IMR-90 (cell line): ENCODE results near the gene IQCK. TPM values are rescaled to one million over a fixed set of nuclear protein-coding genes. Genes with fewer than 3 reads are reported as not detected.
"Not testable (repeated sequence)": the region's sequence is repeated elsewhere in the genome, so short reads cannot be mapped to it uniquely, and the experiment has no call there.

Source experiments
- ATAC-seq: fragments of 200-7000 bp; cut with Tn5 transposase; 2 replicates; pipeline ENCODE4 v1.9.1; 2020; ENCODE audit warnings: low read depth, mild to moderate bottlenecking, moderate library complexity
- BruUV-seq: library from RNA; stranded (reverse); fragments of 400-500 nt; replicated peaks from 2 replicates; lab custom pipeline; 2021; lab: Mats Ljungman, UMichigan
- CTCF ChIA-PET: fragments of 300-600 bp; formaldehyde crosslinking; extraction: SDS; loops from one replicate; lab custom pipeline; 2021; ENCODE audit warnings: antibody characterized with exemption; lab: Yijun Ruan, JAX
- POLR2A ChIA-PET: fragments of 300-600 bp; sonication (Branson Sonifier 250); formaldehyde crosslinking; loops from one replicate; lab custom pipeline; 2022; ENCODE audit warnings: antibody characterized with exemption; ENCODE audit not compliant: unreplicated experiment; lab: Charles Lee
- DNase-seq: peaks from one replicate; pipeline ENCODE4 v3.0.0; 2013
- H2AFZ ChIP-seq: replicated peaks from 2 replicates; pipeline ENCODE3; 2013; ENCODE audit warnings: low read length, mild to moderate bottlenecking; ENCODE audit not compliant: poor library complexity
- H2AK5ac ChIP-seq: 2 replicates; pipeline ENCODE4 v1.6.1; 2013; ENCODE audit warnings: low read depth, low read length, inconsistent platforms
- H2AK9ac ChIP-seq: replicated peaks from 2 replicates; pipeline ENCODE3; 2013; ENCODE audit warnings: mild to moderate bottlenecking, low read depth, low read length, moderate library complexity; ENCODE audit not compliant: poor library complexity
- H2BK120ac ChIP-seq: 2 replicates; pipeline ENCODE4 v1.6.1; 2013; ENCODE audit warnings: low read depth, low read length, inconsistent platforms
- H2BK15ac ChIP-seq: 3 replicates; pipeline ENCODE4 v1.6.1; 2013; ENCODE audit warnings: low read depth, low read length, inconsistent platforms
- H2BK20ac ChIP-seq: 2 replicates; pipeline ENCODE4 v1.6.1; 2013; ENCODE audit warnings: low read depth, mild to moderate bottlenecking, inconsistent platforms, low read length, moderate library complexity
- H2BK5ac ChIP-seq: 2 replicates; pipeline ENCODE4 v1.6.1; 2013; ENCODE audit warnings: mild to moderate bottlenecking, low read depth, low read length, inconsistent platforms; ENCODE audit not compliant: poor library complexity, severe bottlenecking
- H3K14ac ChIP-seq: replicated peaks from 2 replicates; pipeline ENCODE4 v1.6.1; 2013; ENCODE audit warnings: low read depth, low read length, inconsistent platforms
- H3K18ac ChIP-seq: 2 replicates; pipeline ENCODE4 v1.6.1; 2013; ENCODE audit warnings: low read depth, low read length, control low read depth
- H3K23ac ChIP-seq: 2 replicates; pipeline ENCODE4 v1.6.1; 2013; ENCODE audit warnings: low read depth, low read length, inconsistent platforms
- H3K27ac ChIP-seq: 2 replicates; pipeline ENCODE4 v1.5.1; 2013; ENCODE audit warnings: mild to moderate bottlenecking, control low read depth, low read length; ENCODE audit not compliant: insufficient read depth
- H3K27me3 ChIP-seq: 2 replicates; pipeline ENCODE4 v1.6.1; 2013; ENCODE audit warnings: low read length; ENCODE audit not compliant: control insufficient read depth, insufficient read depth
- H3K36me3 ChIP-seq: 2 replicates; pipeline ENCODE4 v1.6.1; 2013; ENCODE audit warnings: low read length, mixed read lengths; ENCODE audit not compliant: control insufficient read depth, insufficient read depth
- H3K4ac ChIP-seq: 2 replicates; pipeline ENCODE4 v1.6.1; 2013; ENCODE audit warnings: low read depth, low read length, inconsistent platforms
- H3K4me1 ChIP-seq: 2 replicates; pipeline ENCODE4 v1.6.1; 2013; ENCODE audit warnings: low read length, mixed read lengths; ENCODE audit not compliant: control insufficient read depth, insufficient read depth
- H3K4me2 ChIP-seq: 2 replicates; pipeline ENCODE4 v1.6.1; 2013; ENCODE audit warnings: low read depth, mild to moderate bottlenecking, control low read depth, low read length, moderate library complexity
- H3K4me3 ChIP-seq: 2 replicates; pipeline ENCODE4 v1.5.1; 2013; ENCODE audit warnings: low read depth, mild to moderate bottlenecking, control low read depth, low read length, moderate library complexity; ENCODE audit not compliant: insufficient read depth
- H3K56ac ChIP-seq: 2 replicates; pipeline ENCODE4 v1.6.1; 2013; ENCODE audit warnings: low read length, inconsistent platforms; ENCODE audit not compliant: insufficient read depth; ENCODE audit errors: extremely low read depth
- H3K79me1 ChIP-seq, 2 experiments: 2 replicates each; pipeline ENCODE4 v1.6.1; 2013; ENCODE audit warnings: low read length in 2 of 2, inconsistent platforms in 1 of 2, low read depth in 1 of 2
- H3K9ac ChIP-seq: 2 replicates; pipeline ENCODE4 v1.6.1; 2013; ENCODE audit warnings: low read depth, low read length, control low read depth
- H3K9me1 ChIP-seq: 2 replicates; pipeline ENCODE4 v1.6.1; 2013; ENCODE audit warnings: low read length, inconsistent platforms; ENCODE audit not compliant: insufficient read depth
- H3K9me3 ChIP-seq: 2 replicates; pipeline ENCODE4 v1.6.1; 2013; ENCODE audit warnings: low read length; ENCODE audit not compliant: control insufficient read depth, insufficient read depth
- H4K20me1 ChIP-seq: 2 replicates; pipeline ENCODE4 v1.6.1; 2013; ENCODE audit warnings: low read length, inconsistent platforms; ENCODE audit not compliant: insufficient read depth
- H4K5ac ChIP-seq: 2 replicates; pipeline ENCODE4 v1.6.1; 2013; ENCODE audit warnings: mild to moderate bottlenecking, low read depth, low read length, control low read depth
- H4K8ac ChIP-seq, 2 experiments: 2 replicates each; pipeline ENCODE4 v1.6.1; 2013; ENCODE audit warnings: low read depth in 2 of 2, low read length in 2 of 2, control low read depth in 1 of 2, inconsistent platforms in 1 of 2
- H4K91ac ChIP-seq: 2 replicates; pipeline ENCODE4 v1.6.1; 2013; ENCODE audit warnings: low read depth, low read length, inconsistent platforms; ENCODE audit not compliant: insufficient read depth
- WGBS, 2 experiments: methylation state at CpG; one replicate each; pipeline versions ENCODE4 v1.1.5 to v1.1.7; 2013; ENCODE audit warnings: missing lambda C conversion rate in 2 of 2; ENCODE audit not compliant: insufficient read length in 1 of 2; ENCODE audit errors: extremely low coverage in 2 of 2; 5-methylcytosine and 5-hydroxymethylcytosine counted together
- dilution Hi-C: fragments of 300-500 bp; cut with HindIII; formaldehyde crosslinking; loops from one replicate; pipeline ENCODE4 v1.14.3; 2018; ENCODE audit warnings: low sequenced_read_pairs; ENCODE audit not compliant: unreplicated experiment
- in situ Hi-C: fragments of 300-500 bp; cut with MboI; formaldehyde crosslinking; loops from 3 replicates; pipeline ENCODE4 v1.14.3; 2019; ENCODE audit warnings: low sequenced_read_pairs, inconsistent platforms, mixed read lengths
- intact Hi-C: fragments of 100-400 bp; cut with micrococcal nuclease; formaldehyde crosslinking; loops from 2 replicates; pipeline ENCODE4 v1.10.0; 2022
- polyA plus RNA-seq, 3 experiments: library from polyadenylated mRNA; depleted of rRNA; stranded (reverse); fragments of >200 nt; gene quantifications; 2 replicates each; pipeline ENCODE4 v1.2.3, GENCODE V29; 2012; ENCODE audit warnings: low replicate concordance in 1 of 3
- total RNA-seq: library from RNA; depleted of rRNA; stranded (reverse); fragments of >200 nt; gene quantifications from 2 replicates; pipeline ENCODE4 v1.2.3, GENCODE V29; 2012

Gene IQCK
- total and polyA plus RNA-seq, 2 of the 4 experiments (the other 2 are of a cell fraction): 4.1 to 5.4 TPM

- H2AFZ ChIP-seq, DNase-seq: not testable (repeated sequence)
These were observed 83.8 kb downstream of the IQCK start for GRCh38 chr16:19801824-19802223.

More at GRCh38 chr16:19801824-19802223, 83.8 kb downstream of the IQCK start:
- H4K5ac ChIP-seq, H3K9me3 ChIP-seq, H2AK5ac ChIP-seq, H3K9ac ChIP-seq, H3K56ac ChIP-seq, H2BK20ac ChIP-seq, in situ Hi-C loops, H2BK15ac ChIP-seq, H4K8ac ChIP-seq, dilution Hi-C loops, H3K18ac ChIP-seq, H3K36me3 ChIP-seq, H3K4me2 ChIP-seq, CTCF ChIA-PET, H3K27ac ChIP-seq, H4K20me1 ChIP-seq, H2BK120ac ChIP-seq, POLR2A ChIA-PET, BruUV-seq, H3K79me1 ChIP-seq, H2BK5ac ChIP-seq, H3K27me3 ChIP-seq, H3K4ac ChIP-seq, H4K91ac ChIP-seq, H3K23ac ChIP-seq, H3K4me3 ChIP-seq, intact Hi-C loops, H3K14ac ChIP-seq, ATAC-seq, H3K4me1 ChIP-seq, H3K9me1 ChIP-seq, H2AK9ac ChIP-seq: not testable (repeated sequence)
- WGBS, 2 experiments: no CpG with 5 or more reads among the region's 4 CpGs
